ENCODE data around the gene CFAP61.

DNA sequence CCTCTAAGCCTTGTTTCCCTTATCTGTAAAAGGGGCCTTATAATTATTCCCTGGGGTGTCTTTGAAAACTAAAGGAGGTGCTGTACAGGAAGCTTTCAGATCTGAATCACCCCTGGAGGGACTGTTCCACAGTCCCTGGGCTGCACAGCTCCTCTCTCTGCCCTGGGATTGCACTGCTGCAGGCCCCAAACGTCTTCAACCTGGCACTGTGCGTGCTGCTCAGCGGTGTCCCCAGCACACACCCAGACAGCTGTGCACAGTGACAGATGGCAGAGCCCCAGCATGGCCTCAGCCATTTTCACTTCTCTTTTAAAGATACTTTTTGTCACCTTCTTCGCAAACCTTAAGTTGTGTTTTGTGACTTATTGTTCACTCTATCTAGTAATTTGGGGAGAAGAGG, 264.9 kb downstream of the CFAP61 start:
- TF ChIP-seq, protein P1, sequence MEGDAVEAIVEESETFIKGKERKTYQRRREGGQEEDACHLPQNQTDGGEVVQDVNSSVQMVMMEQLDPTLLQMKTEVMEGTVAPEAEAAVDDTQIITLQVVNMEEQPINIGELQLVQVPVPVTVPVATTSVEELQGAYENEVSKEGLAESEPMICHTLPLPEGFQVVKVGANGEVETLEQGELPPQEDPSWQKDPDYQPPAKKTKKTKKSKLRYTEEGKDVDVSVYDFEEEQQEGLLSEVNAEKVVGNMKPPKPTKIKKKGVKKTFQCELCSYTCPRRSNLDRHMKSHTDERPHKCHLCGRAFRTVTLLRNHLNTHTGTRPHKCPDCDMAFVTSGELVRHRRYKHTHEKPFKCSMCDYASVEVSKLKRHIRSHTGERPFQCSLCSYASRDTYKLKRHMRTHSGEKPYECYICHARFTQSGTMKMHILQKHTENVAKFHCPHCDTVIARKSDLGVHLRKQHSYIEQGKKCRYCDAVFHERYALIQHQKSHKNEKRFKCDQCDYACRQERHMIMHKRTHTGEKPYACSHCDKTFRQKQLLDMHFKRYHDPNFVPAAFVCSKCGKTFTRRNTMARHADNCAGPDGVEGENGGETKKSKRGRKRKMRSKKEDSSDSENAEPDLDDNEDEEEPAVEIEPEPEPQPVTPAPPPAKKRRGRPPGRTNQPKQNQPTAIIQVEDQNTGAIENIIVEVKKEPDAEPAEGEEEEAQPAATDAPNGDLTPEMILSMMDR (conservative IDR thresholded peaks at IDR 0.05; ENCODE audit: low read length): no peak
- no peak for TF ChIP-seq EZH2phosphoT487 (IDR thresholded peaks at IDR 0.05; ENCODE audit: borderline replicate concordance)

Measured in Loucy (cell line).